K562 (cell line): ENCODE results near the gene MPC2. TPM values are rescaled to one million over a fixed set of nuclear protein-coding genes. Genes with fewer than 3 reads are reported as not detected.
A peak's percentile ranks its signal among the peaks of the same experiment; 100 is the strongest.

Experiments
- ATAC-seq: fragments of 200-7000 bp; cut with Tn5 transposase; 3 replicates; pipeline ENCODE4 v1.9.1; 2020; ENCODE audit warnings: moderate library complexity
- BruUV-seq: library from RNA; stranded (reverse); fragments of 400-500 nt; replicated peaks from 2 replicates; lab custom pipeline; 2021; lab: Mats Ljungman, UMichigan
- CTCF ChIA-PET: fragments of 300-600 bp; formaldehyde crosslinking; extraction: SDS; loops from one replicate; lab custom pipeline; 2021; ENCODE audit warnings: low intra/inter-chr PET ratio; lab: Yijun Ruan, JAX
- POLR2A ChIA-PET: fragments of 300-600, 350-650 bp; sonication (Branson Sonifier 250); formaldehyde crosslinking; extraction: SDS; loops from one replicate; lab custom pipeline; 2021; ENCODE audit warnings: antibody characterized with exemption, inconsistent platforms; lab: Yijun Ruan, JAX
- DNase-seq, 4 experiments: peaks; one replicate each; pipeline versions ENCODE4 v3.0.0 to v3.0.0-alpha.2; 2011 to 2018; ENCODE audit warnings: low spot score in 3 of 4, mixed read lengths in 3 of 4; ENCODE audit errors: extremely low read depth in 1 of 4
- FAIRE-seq: peaks from 2 replicates; lab custom pipeline; 2011; peaks lifted over from hg19 to GRCh38; lab: Jason Lieb, UNC
- H2AFZ ChIP-seq: 2 replicates; pipeline ENCODE4 v1.6.0; 2011; ENCODE audit warnings: low read depth, low read length, control low read depth, inconsistent platforms
- H3K27ac ChIP-seq: fragments of 200-600 bp; 3 replicates; pipeline ENCODE4 v1.8.0; 2011; ENCODE audit warnings: low read depth, mild to moderate bottlenecking, control low read depth, inconsistent platforms, low read length, moderate library complexity, mixed read lengths; ENCODE audit errors: extremely low read depth
- H3K27me3 ChIP-seq, 2 experiments: fragments of 300-600 bp in 1 of 2; 2 replicates in 1 of 2; 3 replicates in 1 of 2; pipeline versions ENCODE4 v1.6.0 to v1.8.0; 2011; ENCODE audit warnings: inconsistent platforms in 2 of 2, low read length in 2 of 2, mild to moderate bottlenecking in 1 of 2, mixed read lengths in 1 of 2, moderate library complexity in 1 of 2; ENCODE audit not compliant: control insufficient read depth in 2 of 2, insufficient read depth in 2 of 2
- H3K36me3 ChIP-seq: fragments of 300-600 bp; 3 replicates; pipeline ENCODE4 v1.8.0; 2011; ENCODE audit warnings: mild to moderate bottlenecking, low read length, inconsistent platforms; ENCODE audit not compliant: control insufficient read depth, insufficient read depth
- H3K4me1 ChIP-seq, 2 experiments: fragments of 200-600 bp in 1 of 2; replicated peaks in 1 of 2; 2 replicates in 1 of 2; 3 replicates in 1 of 2; pipeline versions ENCODE4 v1.5.1 to v1.8.0; 2011; ENCODE audit warnings: inconsistent platforms in 2 of 2, low read length in 2 of 2, mild to moderate bottlenecking in 1 of 2, mixed read lengths in 1 of 2, moderate library complexity in 1 of 2; ENCODE audit not compliant: control insufficient read depth in 2 of 2, insufficient read depth in 2 of 2
- H3K4me2 ChIP-seq: 2 replicates; pipeline ENCODE4 v1.6.1; 2011; ENCODE audit warnings: low read length, control low read depth, inconsistent platforms, mixed read lengths; ENCODE audit not compliant: insufficient read depth
- H3K4me3 ChIP-seq: fragments of 200-600 bp; sonication (generic), shearing (Covaris generic); 2 replicates; pipeline ENCODE4 v1.5.1; 2016; ENCODE audit warnings: control low read depth, inconsistent platforms
- H3K79me2 ChIP-seq: fragments of 200-600 bp; 3 replicates; pipeline ENCODE4 v1.8.0; 2011; ENCODE audit warnings: low read length, inconsistent platforms; ENCODE audit not compliant: control insufficient read depth, insufficient read depth
- H3K9ac ChIP-seq, 2 experiments: 2 replicates each; pipeline versions ENCODE4 v1.6.0 to v1.6.1; 2011; ENCODE audit warnings: low read depth in 2 of 2, low read length in 2 of 2, control low read depth in 1 of 2, inconsistent platforms in 1 of 2, mild to moderate bottlenecking in 1 of 2, mixed read lengths in 1 of 2; ENCODE audit not compliant: insufficient read depth in 1 of 2
- H3K9me1 ChIP-seq: one replicate; pipeline ENCODE4 v1.6.0; 2011; ENCODE audit warnings: inconsistent platforms, mild to moderate bottlenecking, low read length, moderate library complexity; ENCODE audit not compliant: control insufficient read depth, insufficient read depth
- H3K9me3 ChIP-seq: replicated peaks from 2 replicates; pipeline ENCODE4 v1.5.1; 2011; ENCODE audit warnings: low read depth, low read length, inconsistent platforms; ENCODE audit not compliant: control insufficient read depth, insufficient read depth
- H4K20me1 ChIP-seq: replicated peaks from 2 replicates; pipeline ENCODE4 v1.6.1; 2011; ENCODE audit warnings: low read length, inconsistent platforms, mixed read lengths; ENCODE audit not compliant: control insufficient read depth, insufficient read depth
- ATF6 ChIP-seq: sonication (generic); formaldehyde crosslinking; IDR thresholded peaks from 2 replicates; pipeline ENCODE4 v1.4.0; 2020; ENCODE audit warnings: mild to moderate bottlenecking, missing genetic modification reagents
- BRD9 ChIP-seq: fragments of 450-650 bp; IDR thresholded peaks from 2 replicates; pipeline ENCODE4 v1.6.1; 2018; ENCODE audit warnings: low read depth; ENCODE audit not compliant: partially characterized antibody
- GABPA ChIP-seq: fragments of 200-800 bp; sonication (Bioruptor generic); conservative IDR thresholded peaks from 2 replicates; pipeline ENCODE4 v1.6.1; 2016; ENCODE audit warnings: low read depth, missing genetic modification characterization, missing compliant biosample characterization
- HDGF ChIP-seq: fragments of 450-650 bp; IDR thresholded peaks from 2 replicates; pipeline ENCODE4 v1.6.1; 2016
- HMG20A ChIP-seq: fragments of 450-650 bp; formaldehyde crosslinking; conservative IDR thresholded peaks from 2 replicates; pipeline ENCODE4 v1.4.0; 2020; ENCODE audit warnings: mild to moderate bottlenecking, mixed read lengths
- MTA1 ChIP-seq: fragments of 450-650 bp; IDR thresholded peaks from 2 replicates; pipeline ENCODE4 v1.6.1; 2017; ENCODE audit warnings: borderline replicate concordance
- MXD1 ChIP-seq: fragments of 250-450 bp; sonication (Bioruptor Pico); IDR thresholded peaks from 2 replicates; pipeline ENCODE4 v1.8.0; 2021; ENCODE audit warnings: borderline replicate concordance, mild to moderate bottlenecking, moderate library complexity; ENCODE audit not compliant: poor library complexity, severe bottlenecking
- MXI1 ChIP-seq: IDR thresholded peaks from 2 replicates; pipeline ENCODE4 v1.6.1; 2011; ENCODE audit warnings: low read depth, mild to moderate bottlenecking, improper control_type of control experiment, low read length
- RBM17 ChIP-seq: fragments of 200-400 bp; formaldehyde crosslinking; IDR thresholded peaks from 2 replicates; pipeline ENCODE4 v1.6.1; 2017; ENCODE audit warnings: low read depth, mild to moderate bottlenecking, low read length, borderline replicate concordance
- SAFB ChIP-seq: fragments of 200-400 bp; formaldehyde crosslinking; IDR thresholded peaks from 2 replicates; pipeline ENCODE4 v1.6.1; 2017; ENCODE audit warnings: low read depth, low read length, borderline replicate concordance
- SMARCE1 ChIP-seq: fragments of 450-650 bp; IDR thresholded peaks from 2 replicates; pipeline ENCODE4 v1.7.1; 2016; ENCODE audit warnings: mild to moderate bottlenecking
- ZNF175 ChIP-seq: fragments of 200-800 bp; sonication (Bioruptor generic); IDR thresholded peaks from 2 replicates; pipeline ENCODE4 v1.6.1; 2016; ENCODE audit warnings: low read depth, mild to moderate bottlenecking, missing genetic modification characterization, missing compliant biosample characterization
- ZNF444 ChIP-seq: fragments of 250-450 bp; sonication (Bioruptor Pico); IDR thresholded peaks from 2 replicates; pipeline ENCODE4 v1.4.0; 2020; ENCODE audit warnings: mild to moderate bottlenecking, moderate library complexity
- ZNF695 ChIP-seq: fragments of 450-650 bp; formaldehyde crosslinking; IDR thresholded peaks from 2 replicates; pipeline ENCODE4 v1.4.0; 2020; ENCODE audit warnings: mild to moderate bottlenecking, moderate library complexity
- ZNF707 ChIP-seq: fragments of 250-450 bp; sonication (Bioruptor Pico); conservative IDR thresholded peaks from 2 replicates; pipeline ENCODE4 v1.8.0; 2022; ENCODE audit warnings: inconsistent platforms, mild to moderate bottlenecking, moderate library complexity
- WGBS: fragments of 100-300 bp; shearing (Covaris generic); methylation state at CpG from one replicate; pipeline ENCODE4 v1.1.6; 2016; ENCODE audit warnings: low coverage, mixed read lengths; ENCODE audit not compliant: insufficient coverage; ENCODE audit errors: missing lambda C conversion rate; 5-methylcytosine and 5-hydroxymethylcytosine counted together
- in situ Hi-C: fragments of 300-500 bp; cut with MboI; formaldehyde crosslinking; loops from 4 replicates; pipeline ENCODE4 v1.15.0; 2018; ENCODE audit warnings: inconsistent platforms, mixed read lengths
- intact Hi-C: fragments of 100-400 bp; cut with micrococcal nuclease; formaldehyde crosslinking; loops from 2 replicates; pipeline ENCODE4 v1.14.2; 2022
- polyA plus RNA-seq, 8 experiments: library from polyadenylated mRNA; depleted of rRNA in 4 of 8; stranded (reverse) in 5 of 8; unstranded in 3 of 8; fragments of >200 nt; fragmentation: Nextera tagmentation in 2 of 8; fragmentation: Illumina TruSeq in 1 of 8; extraction: Ambion mirVana in 2 of 8; extraction: Trizol in 1 of 8; gene quantifications; 2 replicates each; pipeline versions ENCODE4 v1.2.1 to v1.2.3, GENCODE V29; 2011 to 2014; ENCODE audit warnings: inconsistent platforms in 1 of 8, missing spikeins in 1 of 8
- total RNA-seq, 7 experiments: library from RNA; depleted of rRNA in 6 of 7; stranded (reverse); fragments of >200 nt in 6 of 7; fragmentation: Illumina TruSeq in 2 of 7; extraction: Trizol in 2 of 7; gene quantifications; 2 replicates each; pipeline versions ENCODE4 v1.2.1 to v1.2.3, GENCODE V29; 2011 to 2021; ENCODE audit warnings: low replicate concordance in 1 of 7

MPC2 gene
- total and polyA plus RNA-seq, 9 of the 15 experiments (the other 6 are each of a cell fraction or from before 2014, with no cell fraction given) = 70.7 to 179 (median 144) TPM

- Histone ChIP-seq H3K9me1 (no peaks in the 10 kb centered on the region), H3K27me3 (no peaks in the 10 kb centered on the region), H3K9me3 (peaks cover 3% of the 10 kb centered on the region; the same call in 1 of the 2 replicates), H3K4me2 (no peak overlapping the region), H3K9ac (no peak overlapping the region)
- intact Hi-C loops = no loop called here
- TF ChIP-seq RBM17 (no peak), GABPA (tag) (no peak), MTA1 (no peak), HMG20A (CRISPR knock-in tag) (no peak), ZNF695 (CRISPR knock-in tag) (no peak), SMARCE1 (no peak), BRD9 (no peak), ZNF444 (CRISPR knock-in tag) (no peak), ZNF175 (CRISPR knock-in tag) (no peak), ATF6 (no peak), ZNF707 (CRISPR knock-in tag) (no peak), MXI1 (no peak), MXD1 (CRISPR knock-in tag) (no peak), HDGF (no peak), SAFB (no peak)
- TF ChIP-seq, all 486 proteins: peak for 0
- Histone ChIP-seq H3K27ac (no peak overlapping the region; the same call in 2 of the 3 replicates), H3K4me1 (peaks cover 0 to 6% of the 10 kb centered on the region in 2 experiments; a peak in 1 of 5 replicates), H3K79me2 (peaks cover 94% of the 10 kb centered on the region), H2AFZ (no peak overlapping the region), H4K20me1 (no peaks in the 10 kb centered on the region), H3K4me3 (no peak overlapping the region), H3K36me3 (peaks cover 33% of the 10 kb centered on the region)
- CTCF ChIA-PET = no interaction called here
- ATAC-seq (0 out of 3 replicates have a peak, but pooled peaks have one; percentile 13), DNase-seq (no peak), FAIRE-seq (no peak)
- POLR2A ChIA-PET = no interaction called here
- BruUV-seq = no TSS peak
- in situ Hi-C loops = no loop called here
- 49% methylated on average over 2 of the region's 2 CpGs for WGBS
Measured at GRCh38 chr1:167947733-167948132, 10.9 kb upstream of the MPC2 start.
